Retinal pigment epithelial cell (primary cell): Measurements from ENCODE around the gene CEP20.

ENCODE experiments used
- DNase-seq: peaks from one replicate; pipeline ENCODE4 v3.0.0-alpha.2; 2010; ENCODE audit warnings: low read depth
- H3K4me3 ChIP-seq: 2 replicates; pipeline ENCODE4 v1.5.1; 2011; ENCODE audit warnings: mild to moderate bottlenecking, low read length, control low read depth, moderate library complexity
- CTCF ChIP-seq: conservative IDR thresholded peaks from 2 replicates; pipeline ENCODE4 v1.5.1; 2011; ENCODE audit warnings: low read depth, low read length, control low read depth, inconsistent platforms

The CEP20 gene

GRCh38 chr16:15833541-15833940 is 54.9 kb downstream of the CEP20 start:
- DNase-seq: no peak
- no peak overlapping the region for H3K4me3 ChIP-seq
- no peak for TF ChIP-seq CTCF

- H3K4me3 ChIP-seq: no peak overlapping the region
- no peak for TF ChIP-seq CTCF
- no peak for DNase-seq
Measured at GRCh38 chr16:15832241-15832640, 56.2 kb downstream of the CEP20 start.

GRCh38 chr16:15830832-15831451 is 57.5 kb downstream of the CEP20 start:
- no peak for TF ChIP-seq CTCF
- H3K4me3 ChIP-seq: no peak overlapping the region
- DNase-seq: no peak

GRCh38 chr16:15829460-15829859 is 58.9 kb downstream of the CEP20 start:
- H3K4me3 ChIP-seq: no peak overlapping the region
- no peak for DNase-seq
- TF ChIP-seq CTCF: no peak

- no peak for DNase-seq
- H3K4me3 ChIP-seq: no peak overlapping the region
- no peak for TF ChIP-seq CTCF
Measured at GRCh38 chr16:15827709-15828343, 60.6 kb downstream of the CEP20 start.

- no peak for DNase-seq
Measured at GRCh38 chr16:15827299-15827698, 61.1 kb downstream of the CEP20 start.

More at GRCh38 chr16:15827299-15827698, 61.1 kb downstream of the CEP20 start:
- no peak for TF ChIP-seq CTCF
- H3K4me3 ChIP-seq: no peak overlapping the region
